ENCODE data around the gene TMPRSS3.
A peak's percentile ranks its signal among the peaks of the same experiment; 100 is the strongest.

Gene TMPRSS3

DNA sequence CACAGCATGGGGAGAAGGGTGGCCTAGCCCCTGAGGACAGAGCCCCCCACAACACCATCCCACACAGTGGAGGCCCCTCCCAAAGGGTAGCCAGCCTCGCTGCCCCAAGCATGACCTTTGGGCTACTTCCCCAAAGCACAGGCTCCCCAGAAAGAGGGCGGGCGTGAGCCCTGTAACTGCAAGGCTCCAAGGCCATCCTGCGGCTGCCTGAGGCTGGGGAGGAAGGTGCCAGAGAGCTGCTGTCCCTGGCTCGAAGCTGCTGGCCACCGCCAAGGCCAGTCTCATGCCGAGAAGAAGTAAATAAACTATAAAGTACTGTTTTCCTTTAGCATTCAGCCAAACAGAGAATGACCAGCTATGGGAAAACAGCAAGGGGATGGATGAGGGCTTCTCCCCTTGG lies 35.3 kb upstream of the TMPRSS3 start:
- H4K91ac ChIP-seq (ENCODE audit: low read length) = no peak overlapping the region
- H2AK5ac ChIP-seq (ENCODE audit: low read length, severe bottlenecking) = no peak overlapping the region
- H3K79me1 ChIP-seq (replicated peaks; ENCODE audit: low read length, poor library complexity, severe bottlenecking) = no peaks in the 10 kb centered on the region
- H3K23ac ChIP-seq (ENCODE audit: low read length in 2 of 2) = no peak overlapping the region
- DNase-seq = no peak
- H4K8ac ChIP-seq (ENCODE audit: low read length) = no peak overlapping the region
- no peak overlapping the region for H3K27ac ChIP-seq (ENCODE audit: low read length, poor library complexity, severe bottlenecking)
- H3K36me3 ChIP-seq (ENCODE audit: control insufficient read depth in 1 of 2, insufficient read depth in 2 of 2, low read depth in 1 of 2, low read length in 2 of 2) = no peaks in the 10 kb centered on the region
- H2AFZ ChIP-seq (ENCODE audit: low read depth, low read length) = no peak overlapping the region
- no peak overlapping the region for H3K4ac ChIP-seq (ENCODE audit: low read depth in 1 of 2, low read length in 2 of 2)
- H2BK12ac ChIP-seq (ENCODE audit: low read length in 2 of 2) = no peak overlapping the region
- peak overlapping the region in 1 of 2 experiments; percentile 14 for H3K4me3 ChIP-seq (ENCODE audit: insufficient read depth in 1 of 2, low read depth in 1 of 2, low read length in 2 of 2)
- H3K18ac ChIP-seq (ENCODE audit: low read depth in 1 of 2, low read length in 2 of 2) = no peak overlapping the region
- H3K14ac ChIP-seq (ENCODE audit: low read length in 2 of 2) = no peak overlapping the region
- no peak overlapping the region for H3K9ac ChIP-seq (ENCODE audit: low read length)
- H2BK120ac ChIP-seq (ENCODE audit: low read depth, low read length) = no peak overlapping the region
- H3K27me3 ChIP-seq (ENCODE audit: control insufficient read depth in 1 of 2, insufficient read depth in 1 of 2, low read length in 2 of 2) = peaks cover 15 to 32% of the 10 kb centered on the region in 2 experiments
- H3K9me3 ChIP-seq (ENCODE audit: control insufficient read depth, low read length) = peaks cover 10% of the 10 kb centered on the region
- H2BK15ac ChIP-seq (ENCODE audit: low read depth, poor library complexity, severe bottlenecking) = no peak overlapping the region
- H3K4me1 ChIP-seq (ENCODE audit: control insufficient read depth, insufficient read depth, low read depth, low read length) = no peaks in the 10 kb centered on the region
- no peak overlapping the region for H2BK5ac ChIP-seq (ENCODE audit: low read depth, low read length, poor library complexity, severe bottlenecking)
- 52% methylated on average over 4 of the region's 7 CpGs for WGBS
- H3K4me2 ChIP-seq (ENCODE audit: low read length, poor library complexity, severe bottlenecking) = no peak overlapping the region

DNA sequence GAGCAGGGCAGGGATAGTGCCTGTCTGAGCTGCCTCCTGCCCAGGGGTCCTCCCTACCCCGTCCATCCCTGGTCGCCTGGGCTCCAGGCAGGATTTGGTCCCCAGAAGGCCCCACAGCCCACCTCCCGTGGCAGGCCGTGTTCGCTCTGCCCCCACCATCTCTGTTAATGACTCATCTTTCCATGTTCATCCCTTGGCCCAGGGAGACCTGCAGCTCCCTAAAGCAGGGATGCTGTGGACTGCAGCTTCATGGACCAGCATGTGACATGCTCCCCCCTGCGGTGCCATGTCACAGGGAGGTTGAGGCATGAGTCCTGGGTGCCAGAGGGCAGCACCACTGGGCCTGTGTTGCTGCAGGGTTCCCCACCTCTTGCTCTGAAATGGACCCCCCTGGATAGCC lies 34.7 kb upstream of the TMPRSS3 start:
- no peaks in the 10 kb centered on the region for H3K36me3 ChIP-seq (ENCODE audit: control insufficient read depth in 1 of 2, insufficient read depth in 2 of 2, low read depth in 1 of 2, low read length in 2 of 2)
- H3K4me2 ChIP-seq (ENCODE audit: low read length, poor library complexity, severe bottlenecking) = no peak overlapping the region
- H3K27ac ChIP-seq (ENCODE audit: low read length, poor library complexity, severe bottlenecking) = no peak overlapping the region
- no peak overlapping the region for H2BK120ac ChIP-seq (ENCODE audit: low read depth, low read length)
- H3K14ac ChIP-seq (ENCODE audit: low read length in 2 of 2) = no peak overlapping the region
- no peak overlapping the region for H4K8ac ChIP-seq (ENCODE audit: low read length)
- H3K9ac ChIP-seq (ENCODE audit: low read length) = no peak overlapping the region
- no peak overlapping the region for H3K18ac ChIP-seq (ENCODE audit: low read depth in 1 of 2, low read length in 2 of 2)
- DNase-seq = no peak
- H3K79me1 ChIP-seq (replicated peaks; ENCODE audit: low read length, poor library complexity, severe bottlenecking) = no peaks in the 10 kb centered on the region
- H3K9me3 ChIP-seq (ENCODE audit: control insufficient read depth, low read length) = peaks cover 10% of the 10 kb centered on the region
- H2AK5ac ChIP-seq (ENCODE audit: low read length, severe bottlenecking) = no peak overlapping the region
- H2BK12ac ChIP-seq (ENCODE audit: low read length in 2 of 2) = no peak overlapping the region
- H2BK15ac ChIP-seq (ENCODE audit: low read depth, poor library complexity, severe bottlenecking) = no peak overlapping the region
- no peak overlapping the region for H2BK5ac ChIP-seq (ENCODE audit: low read depth, low read length, poor library complexity, severe bottlenecking)
- no peaks in the 10 kb centered on the region for H3K4me1 ChIP-seq (ENCODE audit: control insufficient read depth, insufficient read depth, low read depth, low read length)
- peaks cover 19 to 39% of the 10 kb centered on the region in 2 experiments for H3K27me3 ChIP-seq (ENCODE audit: control insufficient read depth in 1 of 2, insufficient read depth in 1 of 2, low read length in 2 of 2)
- H3K23ac ChIP-seq (ENCODE audit: low read length in 2 of 2) = no peak overlapping the region
- WGBS = 81% methylated on average over 6 of the region's 6 CpGs
- no peak overlapping the region for H3K4ac ChIP-seq (ENCODE audit: low read depth in 1 of 2, low read length in 2 of 2)
- no peak overlapping the region for H2AFZ ChIP-seq (ENCODE audit: low read depth, low read length)
- H3K4me3 ChIP-seq (ENCODE audit: insufficient read depth in 1 of 2, low read depth in 1 of 2, low read length in 2 of 2) = no peak overlapping the region
- H4K91ac ChIP-seq (ENCODE audit: low read length) = no peak overlapping the region

DNA sequence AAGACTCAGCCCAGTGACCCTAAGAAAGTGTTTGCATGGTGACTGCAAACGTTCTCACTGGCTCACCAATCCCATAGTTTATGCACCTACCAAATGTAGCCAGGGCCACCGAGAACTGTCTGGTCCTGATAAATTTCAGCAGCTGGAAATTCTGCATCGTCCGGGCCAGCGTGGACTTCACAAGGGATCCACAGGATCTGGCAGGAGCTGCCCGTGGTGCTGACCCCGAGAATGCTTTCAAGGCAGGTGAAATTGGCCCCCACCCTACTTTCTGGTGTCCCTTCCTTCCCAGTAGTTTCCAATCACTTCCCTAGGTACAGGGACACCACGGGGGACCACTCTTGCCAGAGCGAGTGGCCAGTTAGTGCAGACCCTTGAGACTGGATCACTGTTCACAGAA lies 34.0 kb upstream of the TMPRSS3 start:
- Histone ChIP-seq H2BK120ac (ENCODE audit: low read depth, low read length) (no peak overlapping the region), H3K18ac (ENCODE audit: low read depth in 1 of 2, low read length in 2 of 2) (no peak overlapping the region), H3K27ac (ENCODE audit: low read length, poor library complexity, severe bottlenecking) (no peak overlapping the region), H2BK15ac (ENCODE audit: low read depth, poor library complexity, severe bottlenecking) (no peak overlapping the region), H2BK12ac (ENCODE audit: low read length in 2 of 2) (no peak overlapping the region), H4K8ac (ENCODE audit: low read length) (no peak overlapping the region), H3K14ac (ENCODE audit: low read length in 2 of 2) (no peak overlapping the region), H3K79me1 (replicated peaks; ENCODE audit: low read length, poor library complexity, severe bottlenecking) (no peaks in the 10 kb centered on the region), H2AK5ac (ENCODE audit: low read length, severe bottlenecking) (no peak overlapping the region), H3K23ac (ENCODE audit: low read length in 2 of 2) (no peak overlapping the region), H2BK5ac (ENCODE audit: low read depth, low read length, poor library complexity, severe bottlenecking) (no peak overlapping the region), H3K4me2 (ENCODE audit: low read length, poor library complexity, severe bottlenecking) (no peak overlapping the region), H3K4me3 (ENCODE audit: insufficient read depth in 1 of 2, low read depth in 1 of 2, low read length in 2 of 2) (no peak overlapping the region), H4K91ac (ENCODE audit: low read length) (no peak overlapping the region), H2AFZ (ENCODE audit: low read depth, low read length) (no peak overlapping the region), H3K36me3 (ENCODE audit: control insufficient read depth in 1 of 2, insufficient read depth in 2 of 2, low read depth in 1 of 2, low read length in 2 of 2) (no peaks in the 10 kb centered on the region), H3K9me3 (ENCODE audit: control insufficient read depth, low read length) (peaks cover 10% of the 10 kb centered on the region), H3K4ac (ENCODE audit: low read depth in 1 of 2, low read length in 2 of 2) (no peak overlapping the region), H3K9ac (ENCODE audit: low read length) (no peak overlapping the region), H3K27me3 (ENCODE audit: control insufficient read depth in 1 of 2, insufficient read depth in 1 of 2, low read length in 2 of 2) (peaks cover 25 to 45% of the 10 kb centered on the region in 2 experiments), H3K4me1 (ENCODE audit: control insufficient read depth, insufficient read depth, low read depth, low read length) (no peaks in the 10 kb centered on the region)
- 47% methylated on average over 9 of the region's 9 CpGs for WGBS
- DNase-seq = no peak

DNA sequence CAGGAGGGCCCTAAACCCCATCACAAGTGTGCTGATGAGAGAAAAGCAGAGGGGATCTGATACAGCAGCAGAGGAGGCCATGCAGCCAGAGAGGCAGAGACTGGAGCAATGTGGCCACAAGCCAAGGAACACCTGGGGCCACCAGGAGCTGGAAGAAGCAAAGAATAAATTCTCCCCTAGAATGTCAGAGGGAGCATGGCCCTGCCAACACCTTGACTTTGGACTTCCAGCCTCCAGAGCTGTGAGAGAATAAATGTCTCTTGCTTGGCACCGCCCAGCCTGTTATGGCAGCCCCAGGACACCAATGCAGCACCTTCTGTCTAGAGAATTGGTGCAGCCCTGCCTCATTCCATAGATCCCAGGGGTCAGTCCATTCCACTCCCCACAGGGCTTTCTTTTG lies 33.2 kb upstream of the TMPRSS3 start:
- Histone ChIP-seq H3K18ac (ENCODE audit: low read depth in 1 of 2, low read length in 2 of 2) (no peak overlapping the region), H3K36me3 (ENCODE audit: control insufficient read depth in 1 of 2, insufficient read depth in 2 of 2, low read depth in 1 of 2, low read length in 2 of 2) (no peaks in the 10 kb centered on the region), H2BK12ac (ENCODE audit: low read length in 2 of 2) (no peak overlapping the region), H3K23ac (ENCODE audit: low read length in 2 of 2) (no peak overlapping the region), H4K91ac (ENCODE audit: low read length) (no peak overlapping the region), H2AK5ac (ENCODE audit: low read length, severe bottlenecking) (no peak overlapping the region), H3K9me3 (ENCODE audit: control insufficient read depth, low read length) (peaks cover 10% of the 10 kb centered on the region), H3K4me2 (ENCODE audit: low read length, poor library complexity, severe bottlenecking) (no peak overlapping the region), H3K27ac (ENCODE audit: low read length, poor library complexity, severe bottlenecking) (no peak overlapping the region), H2AFZ (ENCODE audit: low read depth, low read length) (no peak overlapping the region), H3K79me1 (replicated peaks; ENCODE audit: low read length, poor library complexity, severe bottlenecking) (no peaks in the 10 kb centered on the region), H3K4me3 (ENCODE audit: insufficient read depth in 1 of 2, low read depth in 1 of 2, low read length in 2 of 2) (no peak overlapping the region), H3K4ac (ENCODE audit: low read depth in 1 of 2, low read length in 2 of 2) (no peak overlapping the region), H2BK5ac (ENCODE audit: low read depth, low read length, poor library complexity, severe bottlenecking) (no peak overlapping the region), H3K27me3 (ENCODE audit: control insufficient read depth in 1 of 2, insufficient read depth in 1 of 2, low read length in 2 of 2) (peaks cover 31 to 51% of the 10 kb centered on the region in 2 experiments), H3K9ac (ENCODE audit: low read length) (no peak overlapping the region), H4K8ac (ENCODE audit: low read length) (no peak overlapping the region), H3K4me1 (ENCODE audit: control insufficient read depth, insufficient read depth, low read depth, low read length) (no peaks in the 10 kb centered on the region), H2BK120ac (ENCODE audit: low read depth, low read length) (no peak overlapping the region), H3K14ac (ENCODE audit: low read length in 2 of 2) (no peak overlapping the region), H2BK15ac (ENCODE audit: low read depth, poor library complexity, severe bottlenecking) (no peak overlapping the region)
- WGBS = 82% methylated on average over 1 of the region's 1 CpG
- no peak for DNase-seq
